Lower leg skin (tissue), 3 donors: Measurements from ENCODE around the gene CSMD2.

ENCODE experiments used
- CTCF ChIP-seq, 3 donors: fragments of 450-650 bp; IDR thresholded peaks; one replicate each; pipeline ENCODE4 v1.5.1; 2016; ENCODE audit warnings: antibody characterized with exemption in 3 of 3, mild to moderate bottlenecking in 3 of 3, moderate library complexity in 2 of 3
- POLR2A ChIP-seq, 2 donors: fragments of 450-650 bp; IDR thresholded peaks; one replicate each; pipeline ENCODE4 v1.6.1; 2016 to 2017; ENCODE audit warnings: antibody characterized with exemption in 2 of 2, mild to moderate bottlenecking in 1 of 2, moderate library complexity in 1 of 2

- TF ChIP-seq CTCF (IDR thresholded peaks at IDR 0.05) (no peak), POLR2A (IDR thresholded peaks at IDR 0.05) (no peak)
Measured at GRCh38 chr1:33820804-33821203, 344.2 kb downstream of the CSMD2 start.
